NCI-H1417 (cell line): ENCODE data around the gene ZBTB47.

ENCODE experiments used
- DNase-seq, 3 experiments: peaks; one replicate each; lab custom pipeline; 2025; lab: John Stamatoyannopoulos, UW

Gene ZBTB47

DNA sequence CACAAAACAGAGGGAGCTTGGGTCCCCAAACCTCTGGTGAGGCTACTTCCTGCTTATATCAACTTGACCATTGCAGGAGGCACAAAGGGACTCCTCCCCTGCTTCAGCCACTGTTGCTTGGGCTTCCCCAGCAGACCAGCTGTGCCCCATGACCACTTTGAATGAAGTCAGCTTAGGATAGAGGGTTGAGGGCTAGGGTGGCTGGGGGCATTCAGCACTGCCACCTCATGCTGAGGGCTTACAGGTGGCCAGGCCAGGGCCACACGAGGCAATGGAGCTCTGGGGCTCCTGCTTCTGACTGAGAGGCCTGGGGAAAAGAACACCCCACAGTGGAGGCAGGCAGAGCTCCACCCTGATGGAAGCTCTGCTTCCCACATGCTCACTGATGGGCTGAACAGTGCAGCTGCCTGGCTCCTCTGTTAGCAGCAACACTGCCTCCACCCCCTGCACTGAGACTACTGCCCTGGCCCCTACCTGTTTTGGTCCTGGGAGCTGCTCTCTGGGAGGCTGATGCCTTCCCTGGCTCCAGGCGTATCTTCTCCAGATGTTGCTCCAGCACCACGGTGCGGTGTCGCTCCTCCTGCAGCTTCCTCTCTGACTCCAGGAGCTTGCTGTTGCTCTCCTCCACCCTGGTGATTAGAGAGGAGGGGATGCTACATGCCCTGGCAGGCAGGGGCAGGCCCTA lies 59.3 kb downstream of the ZBTB47 start:
- no peak for DNase-seq

DNA sequence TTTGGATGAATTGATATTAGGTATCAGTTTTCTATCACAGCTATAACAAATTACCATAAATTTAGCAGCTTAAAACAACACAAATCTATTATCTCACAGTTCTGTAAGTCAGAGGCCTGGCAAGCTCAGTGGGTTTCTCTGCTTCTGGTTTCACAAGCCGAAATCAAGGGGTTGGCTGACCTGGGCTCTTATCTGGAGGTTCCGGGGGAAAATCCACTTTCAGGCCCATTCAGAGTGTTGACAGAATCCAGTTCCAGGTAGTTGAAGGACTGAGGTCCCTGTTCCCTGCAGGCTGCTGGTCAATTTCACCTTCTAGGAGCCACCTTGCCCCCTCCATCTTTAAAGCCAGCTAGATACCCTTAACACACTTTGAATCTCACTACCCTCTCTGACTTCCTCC lies 60.2 kb downstream of the ZBTB47 start:
- no peak for DNase-seq

DNA sequence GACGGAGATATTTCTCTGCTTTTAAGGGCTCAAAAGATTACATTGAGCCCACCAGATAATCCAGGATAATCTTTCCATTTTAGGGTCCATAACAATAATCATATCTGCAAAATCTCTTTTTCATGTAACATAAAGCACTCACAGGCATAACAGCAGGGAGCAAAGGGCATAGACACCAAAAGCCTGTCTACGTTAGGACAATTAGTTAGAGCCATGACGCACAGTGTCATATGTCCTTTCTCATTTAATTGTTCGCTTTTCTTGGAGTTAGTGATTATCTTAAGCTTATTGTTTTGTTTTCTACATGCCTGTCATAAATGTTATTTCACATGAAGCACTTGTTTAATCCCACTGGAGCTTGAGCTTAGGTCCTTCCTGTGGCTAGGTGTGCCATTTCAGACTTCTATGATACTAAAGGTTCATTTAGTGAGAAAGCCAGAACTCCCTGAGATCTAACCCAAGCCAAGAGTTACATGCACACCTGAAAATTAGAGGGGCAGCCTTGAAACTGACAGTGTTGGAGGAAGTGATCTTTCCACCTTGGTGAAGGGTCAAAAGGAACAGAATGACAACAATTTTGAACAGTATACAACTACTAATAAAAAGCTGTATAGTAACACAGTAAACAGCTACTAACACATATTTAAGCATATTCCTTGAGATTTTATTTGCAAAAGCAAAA lies 60.8 kb downstream of the ZBTB47 start:
- DNase-seq = no peak
